Liver (tissue), 3 donors: Measurements from ENCODE around the gene IYD.

Experiments
- EGR1 ChIP-seq, 2 donors: IDR thresholded peaks; 2 replicates each; pipeline ENCODE4 v1.6.1; 2016 to 2018; ENCODE audit warnings: antibody characterized with exemption in 2 of 2, low read depth in 2 of 2
- TF ChIP-seq, protein P1 (sequence below): fragments of 150-350 bp; IDR thresholded peaks from 2 replicates; pipeline ENCODE4 v1.5.1; 2017; ENCODE audit warnings: improper control_type of control experiment, low read depth, low read length; ENCODE audit not compliant: missing input control
- donor health status: healthy.
- donor health status: healthy.

DNA sequence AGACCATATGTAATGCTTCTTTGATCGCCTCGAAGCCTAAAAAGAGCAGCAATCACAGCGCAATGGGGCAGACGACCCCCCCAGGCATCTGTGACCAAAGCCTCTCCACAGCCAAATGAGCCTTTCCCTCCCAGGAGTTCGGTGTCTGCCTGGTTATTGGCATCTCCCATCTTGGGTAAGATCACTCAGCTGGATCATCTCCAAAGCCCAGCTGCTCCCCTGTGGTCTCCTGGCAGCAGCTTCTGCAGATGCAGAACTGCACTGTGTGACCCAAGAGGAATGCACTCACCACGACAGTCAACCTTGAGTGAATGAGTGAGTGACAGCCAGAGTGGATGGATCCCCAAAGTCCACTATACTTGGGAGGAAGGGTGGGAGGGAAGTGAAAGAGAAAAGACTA, 44.8 kb upstream of the IYD start:
- TF ChIP-seq, protein P1, sequence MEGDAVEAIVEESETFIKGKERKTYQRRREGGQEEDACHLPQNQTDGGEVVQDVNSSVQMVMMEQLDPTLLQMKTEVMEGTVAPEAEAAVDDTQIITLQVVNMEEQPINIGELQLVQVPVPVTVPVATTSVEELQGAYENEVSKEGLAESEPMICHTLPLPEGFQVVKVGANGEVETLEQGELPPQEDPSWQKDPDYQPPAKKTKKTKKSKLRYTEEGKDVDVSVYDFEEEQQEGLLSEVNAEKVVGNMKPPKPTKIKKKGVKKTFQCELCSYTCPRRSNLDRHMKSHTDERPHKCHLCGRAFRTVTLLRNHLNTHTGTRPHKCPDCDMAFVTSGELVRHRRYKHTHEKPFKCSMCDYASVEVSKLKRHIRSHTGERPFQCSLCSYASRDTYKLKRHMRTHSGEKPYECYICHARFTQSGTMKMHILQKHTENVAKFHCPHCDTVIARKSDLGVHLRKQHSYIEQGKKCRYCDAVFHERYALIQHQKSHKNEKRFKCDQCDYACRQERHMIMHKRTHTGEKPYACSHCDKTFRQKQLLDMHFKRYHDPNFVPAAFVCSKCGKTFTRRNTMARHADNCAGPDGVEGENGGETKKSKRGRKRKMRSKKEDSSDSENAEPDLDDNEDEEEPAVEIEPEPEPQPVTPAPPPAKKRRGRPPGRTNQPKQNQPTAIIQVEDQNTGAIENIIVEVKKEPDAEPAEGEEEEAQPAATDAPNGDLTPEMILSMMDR, result no peak
- no peak for TF ChIP-seq EGR1 (IDR thresholded peaks at IDR 0.05; ENCODE audit: low read depth in 2 of 2)
